GM18870 (cell line): ENCODE data around the gene TMEM237.

Source experiments
- ATAC-seq: cut with Tn5 transposase; IDR thresholded peaks from one replicate; pipeline ENCODE4 v1.9.1; 2021; ENCODE audit warnings: moderate library complexity; ENCODE audit not compliant: unreplicated experiment

Gene TMEM237

GRCh38 chr2:201642579-201643215, 606 bp downstream of the TMEM237 start:
- ATAC-seq = no peak

GRCh38 chr2:201642086-201642578, 1.2 kb downstream of the TMEM237 start:
- no peak for ATAC-seq

- ATAC-seq = no peak
Observed at GRCh38 chr2:201639205-201639604, 4.1 kb downstream of the TMEM237 start.

GRCh38 chr2:201638326-201638725, 5.0 kb downstream of the TMEM237 start:
- no peak for ATAC-seq

GRCh38 chr2:201633661-201634249, 9.5 kb downstream of the TMEM237 start:
- no peak for ATAC-seq

GRCh38 chr2:201631041-201631440, 12.3 kb downstream of the TMEM237 start:
- no peak for ATAC-seq

GRCh38 chr2:201630577-201630976, 12.7 kb downstream of the TMEM237 start:
- no peak for ATAC-seq

- no peak for ATAC-seq
Observed at GRCh38 chr2:201628545-201628944, 14.8 kb downstream of the TMEM237 start.

GRCh38 chr2:201622306-201622970, 20.9 kb downstream of the TMEM237 start:
- no peak for ATAC-seq

- ATAC-seq = no peak
Observed at GRCh38 chr2:201621293-201621999, 21.9 kb downstream of the TMEM237 start.

GRCh38 chr2:201618744-201619662, 24.3 kb downstream of the TMEM237 start:
- ATAC-seq = no peak

GRCh38 chr2:201608021-201608420, 35.3 kb downstream of the TMEM237 start:
- no peak for ATAC-seq

GRCh38 chr2:201607568-201607967, 35.7 kb downstream of the TMEM237 start:
- no peak for ATAC-seq

GRCh38 chr2:201600906-201601305, 42.4 kb downstream of the TMEM237 start:
- ATAC-seq = no peak

- ATAC-seq = no peak
Observed at GRCh38 chr2:201597397-201597796, 45.9 kb downstream of the TMEM237 start.

GRCh38 chr2:201580486-201580885, 62.8 kb downstream of the TMEM237 start:
- ATAC-seq = no peak

- no peak for ATAC-seq
Observed at GRCh38 chr2:201579536-201579935, 63.8 kb downstream of the TMEM237 start.

GRCh38 chr2:201575971-201576370, 67.3 kb downstream of the TMEM237 start:
- ATAC-seq = no peak

GRCh38 chr2:201574766-201575165, 68.5 kb downstream of the TMEM237 start:
- ATAC-seq = no peak

- no peak for ATAC-seq
Observed at GRCh38 chr2:201572846-201573508, 70.3 kb downstream of the TMEM237 start.
